ENCODE measurements around the gene TMEM117. TPM values are rescaled to one million over a fixed set of nuclear protein-coding genes. Genes with fewer than 3 reads are reported as not detected.
"Not testable (repeated sequence)": the region's sequence is repeated elsewhere in the genome, so short reads cannot be mapped to it uniquely, and the experiment has no call there.

Gene TMEM117
- total RNA-seq, 1 experiment from 2014 or later = 7.8 TPM

DNA sequence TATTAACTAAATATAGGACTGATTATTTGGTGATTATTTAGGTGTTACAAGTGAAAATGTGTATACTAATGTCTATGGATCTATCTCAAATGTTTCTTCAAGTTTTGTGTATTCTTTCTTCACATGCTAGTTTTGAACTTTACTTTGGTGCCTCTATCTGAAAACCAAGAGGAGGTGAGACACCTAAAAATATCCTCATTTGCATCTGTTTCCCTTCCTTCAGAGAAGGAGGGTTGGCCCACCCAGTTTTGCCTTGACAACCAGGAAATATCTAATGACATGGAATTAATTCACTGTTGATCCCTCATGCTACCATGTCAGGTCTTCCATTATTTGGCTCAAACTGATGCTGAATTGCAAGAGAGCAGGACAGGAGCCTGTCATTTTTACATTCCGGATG, 539.8 kb downstream of the TMEM117 start:
- no peak for DNase-seq (ENCODE audit: low spot score)

GRCh38 chr12:44377443-44378187, 541.7 kb downstream of the TMEM117 start:
- DNase-seq (ENCODE audit: low spot score) = no peak

- not testable (repeated sequence) for DNase-seq (ENCODE audit: low spot score)
These were observed 543.2 kb downstream of the TMEM117 start for GRCh38 chr12:44379113-44379512.

DNA sequence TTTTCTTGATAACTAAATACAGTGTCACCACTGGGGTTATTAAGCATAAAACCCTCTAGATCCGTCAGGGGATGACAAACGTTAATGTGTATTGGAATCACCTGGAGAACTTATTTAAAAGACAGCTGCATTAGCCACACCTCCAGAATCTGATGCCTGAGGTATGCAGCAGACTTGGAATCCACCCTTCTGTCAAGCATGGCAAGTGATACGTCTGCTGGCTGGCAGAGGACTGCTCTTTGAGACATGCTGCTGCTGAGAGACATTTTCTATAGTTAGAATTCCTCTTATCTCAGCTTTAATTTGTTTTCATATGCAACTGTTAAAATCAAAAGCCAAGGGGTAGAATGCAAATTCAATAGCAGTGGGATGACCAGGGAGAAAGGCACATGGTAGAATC, 544.0 kb downstream of the TMEM117 start:
- DNase-seq (ENCODE audit: low spot score) = no peak

DNA sequence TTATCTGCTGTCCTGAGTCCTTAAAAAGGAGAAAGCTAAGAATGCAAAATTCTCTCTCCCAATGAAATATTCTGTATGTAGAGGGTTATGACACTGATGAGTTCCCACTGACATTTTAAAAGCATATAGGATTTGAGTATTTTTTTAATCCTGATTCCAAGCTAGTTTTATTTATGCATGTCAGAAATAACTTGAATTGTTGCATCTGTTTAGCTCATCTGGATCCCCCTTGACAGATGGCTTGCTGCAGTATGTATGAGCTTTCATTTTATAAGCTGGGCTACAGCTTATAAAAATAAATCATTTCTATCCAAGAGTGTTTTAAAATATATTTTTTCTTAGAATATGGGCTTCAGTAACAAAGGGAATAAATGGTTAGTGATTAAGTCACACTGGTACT, 545.0 kb downstream of the TMEM117 start:
- no peak for DNase-seq (ENCODE audit: low spot score)

GRCh38 chr12:44381341-44381740, 545.5 kb downstream of the TMEM117 start:
- no peak for DNase-seq (ENCODE audit: low spot score)

DNA sequence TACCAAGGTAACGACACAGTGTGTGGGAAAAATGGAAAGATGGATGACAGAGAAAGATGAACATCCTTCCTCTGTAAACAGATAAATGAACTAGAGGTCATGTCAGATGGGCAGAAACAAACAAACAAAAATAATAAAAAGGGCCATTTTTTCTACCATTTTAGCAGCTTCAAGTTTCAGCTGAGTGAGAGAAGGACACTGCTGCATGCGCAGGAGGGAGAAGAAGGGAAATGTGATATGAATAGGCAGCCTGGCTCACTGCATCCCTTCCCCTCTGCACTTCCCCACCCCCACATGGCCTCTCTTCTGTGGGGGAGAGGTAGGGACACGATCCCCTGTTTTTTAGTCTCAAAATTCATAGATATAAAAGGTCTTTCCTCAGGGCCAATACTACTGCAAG, 548.3 kb downstream of the TMEM117 start:
- no peak for DNase-seq (ENCODE audit: low spot score)

- no peak for DNase-seq (ENCODE audit: low spot score)
These were observed 550.1 kb downstream of the TMEM117 start for GRCh38 chr12:44385964-44386363.

- DNase-seq (ENCODE audit: low spot score) = no peak
These were observed 551.7 kb downstream of the TMEM117 start for GRCh38 chr12:44387581-44387980.

DNA sequence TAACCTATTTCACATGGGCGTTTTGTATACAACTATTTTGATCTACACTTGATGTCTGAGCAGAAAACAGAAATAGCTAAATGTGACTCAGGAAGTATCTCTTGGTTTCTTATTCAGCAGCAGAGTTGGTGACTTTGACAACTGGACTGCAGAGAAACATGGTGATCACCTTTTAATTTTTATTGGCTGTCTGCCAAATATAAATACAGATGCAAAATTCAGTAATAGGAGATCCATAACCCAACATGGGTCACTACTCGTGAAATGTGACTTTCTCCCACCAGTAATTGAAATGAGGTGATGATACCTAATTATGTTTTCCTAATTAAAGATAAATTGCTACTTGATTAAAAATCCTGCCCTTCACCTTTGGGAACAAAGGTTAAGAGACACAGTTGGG, 553.2 kb downstream of the TMEM117 start:
- DNase-seq (ENCODE audit: low spot score) = no peak

GRCh38 chr12:44389896-44390295, 554.0 kb downstream of the TMEM117 start:
- DNase-seq (ENCODE audit: low spot score) = no peak

GRCh38 chr12:44397631-44398030, 561.8 kb downstream of the TMEM117 start:
- no peak for DNase-seq (ENCODE audit: low spot score)

DNA sequence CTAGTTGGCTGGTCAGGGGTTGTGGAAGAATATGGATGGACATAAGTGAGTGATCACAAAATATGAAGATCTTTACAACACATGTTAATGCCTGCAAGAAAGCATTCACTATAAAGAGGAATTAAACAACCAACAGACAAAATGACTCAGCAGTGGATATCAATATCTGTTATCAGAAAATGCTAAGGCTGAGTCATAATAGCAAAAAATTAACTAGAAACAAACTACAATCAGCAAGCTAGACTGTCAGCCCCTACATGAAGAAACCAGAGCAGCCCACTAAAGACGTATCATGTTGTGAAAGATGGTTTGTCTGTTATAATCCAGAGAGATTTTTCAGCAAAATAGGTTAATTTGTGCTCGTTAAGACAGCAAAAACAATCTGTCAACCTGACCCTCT, 567.3 kb downstream of the TMEM117 start:
- no peak for DNase-seq (ENCODE audit: low spot score)

DNA sequence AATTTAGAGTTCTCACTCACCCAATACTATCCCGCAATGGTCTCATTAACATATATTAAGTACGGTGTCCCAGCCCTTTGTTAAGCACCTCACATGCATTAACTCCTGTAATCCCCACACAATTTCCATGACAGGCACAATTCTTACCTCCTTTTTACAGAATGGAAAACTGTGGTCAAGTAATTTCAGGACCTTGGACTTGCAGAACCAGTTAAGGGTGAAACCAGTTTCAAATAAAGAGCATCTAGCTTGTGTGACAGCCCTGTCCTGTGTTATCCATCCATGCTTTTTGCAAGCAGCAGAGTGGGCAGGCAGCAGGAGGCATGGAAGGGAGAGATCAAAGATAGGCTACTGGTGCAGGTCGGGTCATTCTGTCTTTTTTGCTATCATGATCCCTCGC, 569.4 kb downstream of the TMEM117 start:
- no peak for DNase-seq (ENCODE audit: low spot score)

DNA sequence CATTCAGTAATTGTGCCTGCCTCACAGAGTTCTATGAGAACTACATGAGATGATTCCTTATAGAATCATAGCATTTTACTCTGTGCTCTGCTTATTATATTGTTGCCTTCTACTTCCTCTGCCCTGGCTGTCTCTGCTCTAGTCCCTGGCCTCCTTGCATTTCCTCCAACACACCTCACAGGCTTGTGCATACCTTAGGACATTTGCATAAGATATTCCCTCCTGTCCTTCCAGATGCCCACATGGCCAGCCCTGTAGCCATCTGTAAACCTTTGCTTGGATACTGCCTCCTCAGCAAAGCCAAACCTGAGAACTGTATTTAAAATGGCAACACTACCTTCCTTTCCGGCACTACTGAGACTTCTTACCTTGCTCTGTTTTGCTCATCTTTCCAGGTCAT, 586.7 kb downstream of the TMEM117 start:
- DNase-seq (ENCODE audit: low spot score) = no peak

DNA sequence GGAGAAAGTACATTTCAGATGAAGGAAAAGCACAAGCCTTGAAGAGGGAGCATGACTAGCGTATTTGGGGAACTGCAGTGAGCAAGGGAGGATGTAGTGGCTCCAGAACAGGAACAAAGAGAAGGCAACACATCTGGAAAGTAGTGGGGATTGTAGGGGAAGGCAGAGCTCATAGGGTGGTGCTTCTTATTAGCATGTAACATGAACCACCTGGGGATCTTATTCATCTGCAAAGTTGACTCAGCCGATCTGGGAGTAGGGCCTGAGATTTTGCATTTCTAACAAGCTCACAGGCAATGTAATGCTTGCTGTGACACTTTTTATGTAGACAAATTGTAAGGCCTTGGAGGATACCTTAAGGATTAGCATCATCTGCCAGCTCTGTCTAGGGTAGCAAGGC, 592.9 kb downstream of the TMEM117 start:
- no peak for DNase-seq (ENCODE audit: low spot score)

DNA sequence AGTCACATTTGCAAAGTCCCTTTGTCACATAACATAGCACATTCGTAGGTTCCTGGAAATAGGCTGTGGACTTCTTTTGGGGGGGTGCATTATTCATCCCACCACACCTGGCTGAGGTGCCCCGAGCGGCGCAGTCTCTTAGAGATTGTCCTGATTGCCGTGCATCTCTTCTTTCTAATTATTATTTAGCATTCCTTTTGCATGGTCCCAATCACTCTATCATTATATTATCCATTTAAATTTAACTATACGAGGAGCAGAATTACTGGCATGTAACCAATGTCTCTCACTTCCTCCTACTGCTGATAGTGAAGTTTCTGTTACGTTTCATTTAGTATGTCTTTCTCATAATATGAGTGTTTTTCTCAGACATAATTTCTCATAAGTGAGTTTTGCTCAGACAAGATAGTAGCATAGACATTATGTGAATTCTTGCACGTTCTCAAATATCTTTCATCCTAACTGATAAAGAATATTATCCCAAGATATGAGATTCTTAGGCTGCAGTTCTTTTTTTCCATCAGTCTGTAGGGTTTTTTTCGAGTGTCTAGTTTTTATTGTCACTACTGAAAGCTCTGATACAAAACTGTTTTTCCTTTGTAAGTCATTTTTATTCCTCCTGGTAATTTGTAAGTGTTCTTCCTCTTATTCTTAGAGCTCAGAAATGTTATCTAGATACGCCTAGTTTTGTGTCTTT, 595.9 kb downstream of the TMEM117 start:
- DNase-seq (ENCODE audit: low spot score) = no peak

DNA sequence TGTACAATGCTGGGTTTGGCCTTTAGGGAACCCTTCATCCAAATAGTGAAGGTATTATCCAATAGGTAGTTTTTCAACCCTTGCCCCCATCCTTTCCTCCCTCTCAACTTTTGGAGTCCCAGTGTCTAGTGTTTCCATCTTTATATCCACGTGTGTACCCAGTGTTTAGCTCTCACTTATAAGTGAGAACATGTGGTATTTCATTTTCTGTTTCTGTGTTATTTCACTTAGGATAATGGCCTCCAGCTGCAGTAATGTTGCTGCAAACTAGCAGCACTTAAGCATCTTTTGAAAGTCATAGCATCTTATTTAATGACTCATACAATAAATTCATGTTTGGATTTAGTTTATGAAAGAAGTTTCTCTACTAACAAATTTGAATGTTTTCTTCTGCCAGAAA, 597.8 kb downstream of the TMEM117 start:
- DNase-seq (ENCODE audit: low spot score) = no peak

GRCh38 chr12:44436756-44437155, 600.9 kb downstream of the TMEM117 start:
- DNase-seq (ENCODE audit: low spot score) = no peak
